ENCODE results near the gene HEATR5A. TPM values are rescaled to one million over a fixed set of nuclear protein-coding genes. Genes with fewer than 3 reads are reported as not detected.
A peak's percentile ranks its signal among the peaks of the same experiment; 100 is the strongest.
"Not testable (repeated sequence)": the region's sequence is repeated elsewhere in the genome, so short reads cannot be mapped to it uniquely, and the experiment has no call there.

HEATR5A gene
- total and polyA plus RNA-seq, 2 experiments from 2014 or later, result 25.8 to 32.5 TPM

- Histone ChIP-seq H3K79me2 (replicated peaks; ENCODE audit: insufficient read depth) (no peaks in the 10 kb centered on the region), H3K27ac (ENCODE audit: low read depth) (no peak overlapping the region), H4K20me1 (replicated peaks; ENCODE audit: insufficient read depth) (no peaks in the 10 kb centered on the region), H3K4me1 (ENCODE audit: insufficient read depth) (no peaks in the 10 kb centered on the region), H2AFZ (peak overlapping the region; percentile 96), H3K4me2 (no peak overlapping the region), H3F3A (replicated peaks; ENCODE audit: low read depth) (no peaks in the 10 kb centered on the region), H3K9me2 (ENCODE audit: insufficient read depth) (no peaks in the 10 kb centered on the region), H3K4me3 (no peak overlapping the region), H3K36me3 (ENCODE audit: insufficient read depth) (no peaks in the 10 kb centered on the region), H3K27me3 (ENCODE audit: insufficient read depth) (no peaks in the 10 kb centered on the region)
- Mint-ChIP-seq H3K4me3 (no peak overlapping the region), H3K27me3 (ENCODE audit: insufficient read depth, low read depth, poor library complexity) (peaks cover 2% of the 10 kb centered on the region), H3K36me3 (ENCODE audit: low read depth) (no peaks in the 10 kb centered on the region), H3K9me3 (peaks cover 6% of the 10 kb centered on the region; the same call in 2 of the 3 replicates), H3K27ac (no peak overlapping the region), H3K4me1 (peaks cover 2% of the 10 kb centered on the region; the same call in 2 of the 3 replicates)
- no peak for DNase-seq (ENCODE audit: low spot score)
- ATAC-seq, result no peak
- no peak for TF ChIP-seq POLR2AphosphoS5 (IDR thresholded peaks at IDR 0.05; ENCODE audit: low read depth)
- no peak for TF ChIP-seq STAT1 (IDR thresholded peaks at IDR 0.05; ENCODE audit: unreplicated experiment)
- no peak for TF ChIP-seq CREB1 (CRISPR knock-in tag; IDR thresholded peaks at IDR 0.05; ENCODE audit: low read depth)
- no peak for TF ChIP-seq ZNF462 (CRISPR knock-in tag; IDR thresholded peaks at IDR 0.05)
- no peak for TF ChIP-seq CTCF (conservative IDR thresholded peaks at IDR 0.05; ENCODE audit: low read depth in 2 of 2)
- no peak for TF ChIP-seq REST (IDR thresholded peaks at IDR 0.05; ENCODE audit: unreplicated experiment)
Observed at GRCh38 chr14:31261523-31261858, 158.9 kb downstream of the HEATR5A start.

GRCh38 chr14:31259040-31259435, 161.3 kb downstream of the HEATR5A start:
- not testable (repeated sequence) for H3K27me3 Mint-ChIP-seq (ENCODE audit: insufficient read depth, low read depth, poor library complexity); ATAC-seq; H3K4me3 Mint-ChIP-seq; H3K27ac ChIP-seq (ENCODE audit: low read depth); H3K36me3 ChIP-seq (ENCODE audit: insufficient read depth); H3K4me1 ChIP-seq (ENCODE audit: insufficient read depth); H3K27me3 ChIP-seq (ENCODE audit: insufficient read depth); H2AFZ ChIP-seq; H3K36me3 Mint-ChIP-seq (ENCODE audit: low read depth); H4K20me1 ChIP-seq (replicated peaks; ENCODE audit: insufficient read depth); H3K4me3 ChIP-seq; H3K4me2 ChIP-seq; H3F3A ChIP-seq (replicated peaks; ENCODE audit: low read depth); H3K9me2 ChIP-seq (ENCODE audit: insufficient read depth); H3K27ac Mint-ChIP-seq; H3K4me1 Mint-ChIP-seq; H3K79me2 ChIP-seq (replicated peaks; ENCODE audit: insufficient read depth); H3K9me3 Mint-ChIP-seq; DNase-seq (ENCODE audit: low spot score)

All from GM23338 (cell line).